ENCODE measurements around the gene FASTKD3.
A peak's percentile ranks its signal among the peaks of the same experiment; 100 is the strongest.

FASTKD3 gene

GRCh38 chr5:7881091-7881490 is 12.3 kb upstream of the FASTKD3 start:
- DNase-seq = no peak

- DNase-seq = no peak
These were observed 9.6 kb upstream of the FASTKD3 start for GRCh38 chr5:7878381-7878873.

DNA sequence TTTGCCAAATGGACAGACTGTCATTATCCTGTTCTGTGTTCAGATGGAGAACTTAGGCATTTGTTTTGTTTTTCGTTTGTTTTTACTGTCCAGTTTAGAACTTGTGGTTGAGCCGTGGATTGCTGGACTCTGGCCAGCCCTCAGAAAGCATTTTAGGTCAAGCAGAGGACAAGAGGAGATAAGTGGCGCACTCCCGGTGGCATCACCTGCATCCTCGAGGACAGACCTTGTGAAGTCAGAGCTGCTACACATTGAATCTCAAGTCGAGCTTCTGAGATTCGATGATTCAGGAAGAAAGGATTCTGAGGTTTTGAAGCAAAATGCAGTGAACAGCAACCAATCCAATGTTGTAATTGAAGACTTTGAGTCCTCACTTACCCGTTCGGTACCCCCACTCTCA is 9.0 kb upstream of the FASTKD3 start:
- no peak for DNase-seq

DNA sequence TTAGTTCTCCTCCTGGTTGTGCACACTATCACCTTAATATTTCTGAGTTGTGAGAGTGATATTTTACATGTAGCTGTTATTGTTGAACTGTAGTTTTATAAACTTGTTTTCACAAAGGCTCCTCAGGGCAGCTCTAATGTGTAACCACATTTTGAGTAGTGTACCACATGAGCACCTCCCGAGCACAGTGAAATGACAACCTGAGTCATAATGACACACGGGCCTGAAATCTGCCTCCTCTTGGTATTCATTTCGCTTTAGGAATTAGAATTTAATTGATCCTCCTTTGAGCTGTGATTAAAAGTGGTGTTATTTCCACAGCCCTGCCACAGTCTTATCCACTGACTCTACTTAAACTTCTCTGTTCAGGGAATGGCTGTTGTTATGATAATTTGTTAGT is 8.0 kb upstream of the FASTKD3 start:
- DNase-seq = no peak

DNA sequence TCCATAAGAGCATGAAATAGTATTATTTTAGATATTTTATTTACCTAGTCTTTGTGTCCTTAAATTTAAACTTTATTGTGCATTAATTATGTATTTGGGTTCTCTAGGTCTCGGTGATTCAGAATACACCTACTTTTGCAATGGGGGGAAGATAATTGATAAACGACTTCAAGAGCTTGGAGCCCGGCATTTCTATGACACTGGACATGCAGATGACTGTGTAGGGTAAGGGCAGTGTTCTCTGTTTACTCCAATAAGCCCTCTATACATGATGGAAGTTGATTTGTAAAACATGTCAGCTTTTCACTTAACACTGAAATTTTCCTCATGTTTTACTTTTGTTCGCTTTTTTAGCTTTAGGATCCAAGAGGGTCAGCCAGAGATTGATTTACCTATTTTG is 6.3 kb upstream of the FASTKD3 start:
- no peak for DNase-seq

DNA sequence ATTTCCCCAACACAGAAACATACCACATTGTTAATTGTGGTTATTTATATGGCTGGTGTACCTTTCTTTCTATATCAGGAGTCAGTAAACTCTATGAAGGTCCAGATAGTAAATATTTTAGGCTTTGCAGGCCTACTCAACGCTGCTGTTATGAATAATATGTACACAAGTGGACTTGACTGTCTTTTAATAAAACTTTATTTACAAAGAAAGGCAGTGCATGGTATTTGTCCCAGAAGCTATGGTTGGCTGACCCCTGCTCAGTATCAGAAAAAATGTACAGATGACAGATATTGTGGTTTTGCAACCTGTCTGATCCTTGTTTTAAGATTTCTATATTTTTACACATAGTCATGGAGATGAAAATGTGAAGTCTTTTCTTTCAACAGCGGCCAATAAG is 5.8 kb upstream of the FASTKD3 start:
- DNase-seq = no peak

- DNase-seq = no peak
These were observed 4.4 kb upstream of the FASTKD3 start for GRCh38 chr5:7873216-7873615.

- no peak for DNase-seq
These were observed 3.8 kb upstream of the FASTKD3 start for GRCh38 chr5:7872517-7873130.

DNA sequence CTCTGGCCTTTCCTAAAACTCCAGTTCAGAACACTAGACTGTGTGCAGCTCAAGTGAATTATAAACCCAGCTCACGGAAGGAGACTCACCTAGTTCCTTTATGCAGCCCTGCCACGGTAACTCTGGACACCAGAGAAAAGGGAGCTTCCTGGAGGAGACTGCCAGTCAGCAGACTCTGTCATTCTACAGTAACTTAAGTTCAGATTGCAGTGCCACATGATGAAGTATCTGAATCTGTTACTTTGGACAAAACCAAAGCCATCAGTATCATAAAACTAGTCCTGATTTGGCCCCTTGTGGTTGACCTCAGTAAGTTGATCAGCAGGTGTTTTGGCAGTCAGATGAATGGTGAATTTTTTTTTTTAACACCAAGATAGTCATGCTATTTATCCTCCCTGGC is 2.8 kb upstream of the FASTKD3 start:
- DNase-seq = no peak

DNA sequence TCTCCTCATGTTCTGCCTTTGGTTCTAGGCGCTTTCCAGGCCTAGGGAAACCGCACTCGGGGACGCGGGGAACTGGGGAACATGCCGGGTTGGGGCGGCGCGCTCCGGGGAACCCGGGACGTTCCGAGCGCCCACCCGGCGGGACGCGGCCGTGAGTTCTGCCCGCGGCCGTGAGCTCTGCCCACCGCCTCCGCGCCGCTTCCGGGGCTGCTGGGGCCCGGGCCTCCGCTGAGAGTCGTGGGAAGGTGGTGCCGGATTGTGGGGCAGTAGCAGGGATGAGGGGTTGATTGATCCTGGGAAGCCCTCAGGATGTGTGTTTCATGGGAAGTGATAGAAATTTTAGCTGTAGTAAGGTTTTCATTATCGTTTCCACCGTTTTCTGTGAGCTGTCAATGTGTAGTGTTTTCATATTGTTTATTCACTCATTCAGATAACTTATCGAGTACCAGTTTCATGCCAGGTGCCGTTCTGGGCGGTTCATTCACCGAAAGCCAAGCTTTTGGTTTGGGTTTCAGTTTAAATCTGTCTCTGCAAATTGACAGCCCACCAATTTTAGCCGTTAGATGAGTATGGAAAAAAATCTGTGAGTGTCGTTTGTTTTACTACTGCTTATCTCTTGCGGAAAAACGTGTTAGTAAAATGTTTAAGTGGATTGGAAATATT is 774 bp upstream of the FASTKD3 start:
- no peak for DNase-seq

GRCh38 chr5:7868427-7868772 is 431 bp downstream of the FASTKD3 start:
- DNase-seq = no peak

DNA sequence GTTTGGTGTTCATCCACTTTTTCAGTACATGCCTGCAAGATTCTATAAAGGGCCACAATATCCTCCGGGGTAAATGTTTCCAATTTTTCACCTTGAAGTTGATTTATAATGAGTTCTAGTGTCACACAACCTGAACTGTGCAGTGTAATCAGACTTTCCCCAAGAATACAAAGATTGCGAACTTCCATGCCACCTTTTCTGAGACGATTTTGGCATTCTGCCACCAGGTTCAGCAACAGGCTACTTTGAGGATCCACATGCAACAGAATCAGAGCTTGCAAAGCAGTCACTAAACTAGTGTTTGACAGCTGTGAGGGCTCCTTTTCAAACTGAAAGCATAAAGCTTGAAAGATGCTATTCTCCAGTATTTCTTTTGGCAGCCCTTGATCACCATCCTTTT is 1.6 kb downstream of the FASTKD3 start:
- DNase-seq = no peak

DNA sequence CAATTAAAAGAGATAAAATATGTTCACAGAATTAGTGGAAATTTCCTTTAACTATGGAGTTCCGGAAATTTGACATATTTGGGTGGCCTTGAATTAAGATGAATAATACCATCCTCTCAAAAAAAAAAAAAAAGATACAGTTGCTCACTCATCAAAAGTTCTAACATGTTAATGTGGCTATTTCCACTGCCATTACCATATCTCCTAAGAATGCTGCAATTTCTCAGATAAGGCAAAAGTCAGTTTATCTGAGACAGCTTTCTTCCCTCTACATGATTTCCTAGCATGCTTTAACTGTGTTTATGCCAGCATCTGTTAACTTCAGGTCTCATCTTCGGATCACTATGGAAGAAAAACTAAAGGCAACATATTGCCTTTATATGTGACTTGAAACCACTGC is 2.6 kb downstream of the FASTKD3 start:
- DNase-seq = no peak

DNA sequence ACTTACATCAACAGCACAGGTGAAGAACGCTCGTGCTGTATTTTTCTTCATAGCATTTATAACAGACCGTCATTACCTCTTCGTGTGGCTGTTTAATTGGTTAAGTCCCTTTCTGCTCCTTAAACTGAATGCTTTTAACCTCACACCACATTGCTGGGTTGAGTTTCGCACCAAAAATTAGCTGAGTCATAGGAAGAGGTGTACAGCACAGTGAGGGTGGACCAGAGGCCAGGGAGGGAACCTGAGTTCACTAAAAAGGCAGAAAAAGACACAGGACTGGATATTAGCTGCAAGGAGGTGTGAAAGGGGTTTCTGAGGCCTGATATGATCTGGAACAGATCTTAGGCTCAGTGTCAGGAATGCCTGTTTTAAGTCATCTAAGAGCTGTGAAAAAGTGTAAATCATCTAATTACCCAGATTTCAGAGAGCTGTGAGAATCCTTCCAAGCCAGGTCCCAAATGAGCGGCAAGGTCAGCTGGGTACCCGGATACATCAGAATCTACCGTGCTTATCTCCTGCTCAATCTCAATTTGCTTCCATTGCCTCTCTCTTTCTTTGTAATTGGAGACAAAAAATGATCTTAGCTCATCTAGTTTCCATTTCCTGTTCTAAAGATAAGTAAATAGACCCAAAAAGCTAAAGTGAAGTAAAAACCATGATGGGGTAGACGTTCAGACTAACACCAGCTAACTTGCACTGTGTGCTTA is 10.8 kb downstream of the FASTKD3 start:
- no peak for DNase-seq

DNA sequence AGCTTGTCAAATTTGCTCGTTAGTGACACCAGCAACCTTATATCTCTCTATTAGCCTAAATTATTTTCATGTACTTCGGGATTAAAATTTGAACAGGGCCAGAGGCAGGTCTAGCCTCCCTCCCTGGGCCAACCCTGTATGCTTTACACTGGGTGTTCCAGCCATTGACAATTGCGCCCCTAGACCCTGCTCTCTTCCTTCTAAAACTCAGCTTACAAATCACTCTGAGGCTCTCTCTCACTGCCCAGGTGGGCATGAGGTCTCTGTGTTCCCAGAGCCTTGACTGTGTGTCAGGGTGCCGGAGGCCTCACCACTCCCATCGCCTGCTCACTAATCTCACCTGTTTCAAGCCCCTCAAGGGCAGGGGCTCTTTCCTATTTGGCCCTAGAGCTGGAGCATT is 11.5 kb downstream of the FASTKD3 start:
- DNase-seq = no peak

GRCh38 chr5:7856855-7857254 is 12.0 kb downstream of the FASTKD3 start:
- DNase-seq = peak in 1 of 2 experiments; percentile 51

DNA sequence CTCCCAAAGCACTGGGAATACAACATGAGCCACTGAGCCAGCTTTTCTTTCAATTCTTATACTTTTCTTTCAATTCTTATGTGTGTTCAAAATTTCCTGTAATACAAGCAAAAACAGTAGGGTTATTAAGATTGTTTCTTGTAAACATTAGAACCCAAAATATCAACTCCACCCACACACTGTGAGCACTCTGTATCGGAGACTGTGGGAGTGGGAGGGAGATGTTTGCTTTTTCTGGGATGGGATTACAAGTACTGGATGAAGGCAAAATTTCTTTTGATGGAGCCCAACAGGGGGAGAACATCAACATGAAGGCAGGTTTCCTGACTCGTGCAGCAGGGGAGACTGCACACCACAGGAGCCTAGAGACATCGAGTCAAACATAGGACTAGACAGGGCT is 13.2 kb downstream of the FASTKD3 start:
- no peak for DNase-seq

GRCh38 chr5:7852988-7853387 is 15.8 kb downstream of the FASTKD3 start:
- DNase-seq = no peak

- DNase-seq = no peak
These were observed 16.3 kb downstream of the FASTKD3 start for GRCh38 chr5:7852542-7852941.

DNA sequence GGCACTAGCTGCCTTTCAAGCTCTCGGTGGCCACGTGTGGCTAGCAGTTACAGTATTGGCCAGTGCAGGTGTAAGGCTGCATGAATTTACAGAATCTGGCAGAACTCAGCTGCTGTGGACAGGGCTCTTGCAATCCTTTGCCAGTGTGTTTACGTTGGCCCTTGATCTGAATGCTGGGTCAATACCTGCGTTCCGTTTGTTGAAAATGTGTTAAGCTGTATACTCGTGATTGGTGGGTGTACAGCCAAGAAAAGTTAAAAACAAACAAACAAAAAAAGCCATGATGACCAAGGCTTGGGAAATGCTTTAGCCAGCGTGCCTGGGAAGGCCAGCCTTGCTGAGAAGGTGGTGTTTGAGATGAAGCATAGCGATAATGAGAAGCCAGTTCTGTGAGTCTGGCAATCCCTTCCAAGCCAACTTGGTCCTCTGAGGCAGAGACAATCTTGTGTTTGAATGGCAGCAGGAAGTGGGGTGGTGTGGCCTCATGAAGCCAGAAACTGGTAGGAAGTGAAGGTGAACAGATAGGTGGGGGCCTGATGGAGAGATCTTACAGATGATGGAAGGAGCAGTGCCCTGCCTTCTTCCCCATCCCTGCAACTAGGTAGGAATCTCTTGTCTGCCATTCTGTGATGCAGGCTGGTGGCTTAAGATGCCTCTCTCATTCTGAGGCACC is 17.1 kb downstream of the FASTKD3 start:
- DNase-seq = no peak

DNA sequence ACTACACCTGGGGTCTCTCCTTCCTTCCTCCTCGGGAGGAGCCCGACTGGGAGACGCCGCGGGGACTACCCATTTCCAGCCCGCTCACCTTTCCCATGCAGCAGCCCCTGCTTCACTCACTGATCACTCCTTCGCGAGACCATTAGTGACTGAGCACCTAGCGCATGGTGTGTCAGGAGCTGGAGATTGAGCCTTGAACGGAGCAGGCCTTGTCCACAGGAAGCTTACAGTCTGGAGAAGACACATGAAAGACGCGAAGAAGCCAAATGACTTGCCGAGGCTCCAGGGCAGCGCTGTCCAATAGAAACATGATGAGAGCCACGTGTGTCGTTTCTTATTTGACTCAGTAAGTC is 17.6 kb downstream of the FASTKD3 start:
- DNase-seq = no peak

DNA sequence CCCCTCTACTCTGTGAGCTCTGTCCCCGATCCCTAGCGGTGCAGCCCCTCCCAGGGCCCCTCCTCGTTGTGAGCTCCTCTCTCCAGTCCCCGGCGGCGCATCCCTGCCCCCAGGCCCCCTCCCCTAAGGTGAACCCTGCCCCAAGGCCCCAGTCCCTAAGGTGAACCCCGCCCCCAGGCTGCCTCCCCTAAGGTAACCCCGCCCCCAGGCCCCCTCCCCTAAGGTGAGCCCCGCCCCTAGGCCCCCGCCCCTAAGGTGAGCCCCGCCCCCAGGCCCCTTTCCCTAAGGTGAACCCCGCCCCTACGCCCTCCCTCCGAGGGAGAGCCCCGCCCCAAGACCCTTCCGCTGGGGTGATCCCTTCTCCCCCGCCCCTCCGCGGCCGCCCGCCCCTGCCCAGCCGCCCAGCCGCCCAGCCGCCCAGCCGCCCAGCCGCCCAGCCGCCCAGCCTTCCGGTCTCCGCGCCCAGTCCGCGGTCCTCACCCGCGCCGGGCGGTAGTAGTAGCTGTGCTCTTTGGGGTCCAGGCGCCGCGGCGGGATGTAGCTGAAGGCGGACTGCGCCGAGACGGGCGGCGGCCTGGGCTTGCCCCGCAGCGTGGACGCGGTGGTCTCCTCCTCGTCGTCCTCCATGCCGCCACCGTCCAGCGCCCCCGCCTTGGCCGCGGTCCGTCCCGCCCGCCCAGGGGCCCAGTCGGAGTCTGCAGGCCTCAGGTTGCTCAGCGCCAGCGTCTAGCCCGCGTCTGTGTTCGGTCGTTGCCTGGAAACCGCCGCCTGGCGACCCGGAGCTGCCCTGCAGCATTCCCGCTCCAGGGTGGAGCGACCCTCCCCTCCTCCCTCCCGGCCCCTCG is 18.2 kb downstream of the FASTKD3 start, which contains the start of gene CFAP90:
Gene CFAP90 (minus strand): TSS at position 739 of the 845 bp plus-strand sequence. CDS start 112 bp downstream, at position 627.
- DNase-seq = peak; percentile 84 to 88
